Measurements from ENCODE around the gene NPNT. TPM values are rescaled to one million over a fixed set of nuclear protein-coding genes. Genes with fewer than 3 reads are reported as not detected.
"Not testable (repeated sequence)": the region's sequence is repeated elsewhere in the genome, so short reads cannot be mapped to it uniquely, and the experiment has no call there.

The NPNT gene
- not detected for total RNA-seq

- DNase-seq (no peak), ATAC-seq (peak; percentile 20)
- TF ChIP-seq, protein P1, sequence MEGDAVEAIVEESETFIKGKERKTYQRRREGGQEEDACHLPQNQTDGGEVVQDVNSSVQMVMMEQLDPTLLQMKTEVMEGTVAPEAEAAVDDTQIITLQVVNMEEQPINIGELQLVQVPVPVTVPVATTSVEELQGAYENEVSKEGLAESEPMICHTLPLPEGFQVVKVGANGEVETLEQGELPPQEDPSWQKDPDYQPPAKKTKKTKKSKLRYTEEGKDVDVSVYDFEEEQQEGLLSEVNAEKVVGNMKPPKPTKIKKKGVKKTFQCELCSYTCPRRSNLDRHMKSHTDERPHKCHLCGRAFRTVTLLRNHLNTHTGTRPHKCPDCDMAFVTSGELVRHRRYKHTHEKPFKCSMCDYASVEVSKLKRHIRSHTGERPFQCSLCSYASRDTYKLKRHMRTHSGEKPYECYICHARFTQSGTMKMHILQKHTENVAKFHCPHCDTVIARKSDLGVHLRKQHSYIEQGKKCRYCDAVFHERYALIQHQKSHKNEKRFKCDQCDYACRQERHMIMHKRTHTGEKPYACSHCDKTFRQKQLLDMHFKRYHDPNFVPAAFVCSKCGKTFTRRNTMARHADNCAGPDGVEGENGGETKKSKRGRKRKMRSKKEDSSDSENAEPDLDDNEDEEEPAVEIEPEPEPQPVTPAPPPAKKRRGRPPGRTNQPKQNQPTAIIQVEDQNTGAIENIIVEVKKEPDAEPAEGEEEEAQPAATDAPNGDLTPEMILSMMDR (IDR thresholded peaks at IDR 0.05) = no peak
- Mint-ChIP-seq H3K4me3 (peak within 1 kb of the TSS; percentile 31), H3K27me3 (peaks cover 56% of the 10 kb centered on the region), H3K36me3 (ENCODE audit: low read depth) (no peaks in the 10 kb centered on the region), H3K9me3 (no peaks in the 10 kb centered on the region), H3K4me1 (ENCODE audit: low read depth) (peaks cover 2% of the 10 kb centered on the region), H3K27ac (no peak within 1 kb of the TSS)
- intact Hi-C loops (cut with micrococcal nuclease) = no loop called here
- CTCF ChIA-PET = no interaction called here
- POLR2A ChIA-PET = no interaction called here
Measured at GRCh38 chr4:105894660-105895582, at the start of gene NPNT. TSS of gene NPNT (plus strand) at chr4:105895471. CDS start at chr4:105895653, 182 bp downstream.

DNA sequence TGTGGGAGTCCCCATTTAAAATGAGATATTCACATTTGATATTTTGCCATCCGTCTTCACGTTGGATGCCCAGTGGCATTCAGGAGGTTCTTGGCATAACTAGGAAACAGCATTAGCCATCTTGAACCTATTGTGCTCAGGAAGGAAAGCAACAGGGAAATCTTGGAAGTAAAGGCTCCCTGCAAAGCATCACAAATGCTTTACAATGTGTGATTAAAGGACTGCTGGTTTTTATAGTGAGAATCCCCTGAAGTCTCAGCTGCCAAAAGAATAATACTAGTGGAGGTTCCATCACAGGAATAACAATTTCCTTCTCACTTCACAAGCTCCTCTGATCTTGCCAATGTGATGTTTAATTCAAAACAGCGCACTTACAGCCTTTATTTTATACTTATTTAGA, 49.7 kb upstream of the NPNT start:
- Mint-ChIP-seq H3K9me3 (no peaks in the 10 kb centered on the region), H3K27me3 (no peaks in the 10 kb centered on the region), H3K27ac (no peak overlapping the region), H3K36me3 (ENCODE audit: low read depth) (peaks cover 10% of the 10 kb centered on the region), H3K4me3 (no peak overlapping the region), H3K4me1 (ENCODE audit: low read depth) (no peaks in the 10 kb centered on the region)
- POLR2A ChIA-PET = no interaction called here
- TF ChIP-seq, protein P1 (IDR thresholded peaks at IDR 0.05) = no peak
- CTCF ChIA-PET = no interaction called here
- ATAC-seq (no peak), DNase-seq (no peak)
- intact Hi-C loops (cut with micrococcal nuclease) = no loop called here

- H3K4me3 Mint-ChIP-seq; ATAC-seq; CTCF ChIA-PET; intact Hi-C loops (cut with micrococcal nuclease); H3K4me1 Mint-ChIP-seq (ENCODE audit: low read depth); H3K36me3 Mint-ChIP-seq (ENCODE audit: low read depth); H3K9me3 Mint-ChIP-seq; H3K27ac Mint-ChIP-seq; POLR2A ChIA-PET; DNase-seq; H3K27me3 Mint-ChIP-seq: not testable (repeated sequence)
Measured at GRCh38 chr4:105848359-105848758, 46.9 kb upstream of the NPNT start.

DNA sequence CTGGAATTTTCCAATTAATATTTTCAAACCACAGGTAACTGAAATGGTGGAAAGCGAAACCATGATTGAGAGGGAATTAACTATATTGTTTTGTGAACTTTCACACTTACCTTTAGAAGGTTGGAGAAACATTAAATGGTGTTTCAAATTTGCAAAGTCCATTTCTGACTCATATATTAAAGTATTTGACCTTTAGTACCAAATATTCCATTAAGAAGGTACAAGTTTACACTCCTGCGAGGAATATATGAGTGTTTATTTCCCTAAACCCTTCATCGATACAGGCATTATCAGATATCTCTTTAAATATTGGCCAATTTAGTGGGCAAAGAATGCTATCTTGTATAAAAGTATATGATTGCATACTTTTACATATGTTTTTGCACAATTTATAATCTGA, 44.1 kb upstream of the NPNT start:
- Mint-ChIP-seq H3K27ac (no peak overlapping the region), H3K9me3 (peaks cover 17% of the 10 kb centered on the region), H3K4me3 (no peak overlapping the region), H3K4me1 (ENCODE audit: low read depth) (no peaks in the 10 kb centered on the region), H3K27me3 (no peaks in the 10 kb centered on the region), H3K36me3 (ENCODE audit: low read depth) (peaks cover 14% of the 10 kb centered on the region)
- intact Hi-C loops (cut with micrococcal nuclease) = no loop called here
- no peak for DNase-seq
- ChIA-PET POLR2A (no interaction called here), CTCF (no interaction called here)
- TF ChIP-seq, protein P1 (IDR thresholded peaks at IDR 0.05) = no peak
- ATAC-seq = no peak

- H3K27ac Mint-ChIP-seq; intact Hi-C loops (cut with micrococcal nuclease); CTCF ChIA-PET: not testable (repeated sequence)
Measured at GRCh38 chr4:105852230-105852629, 43.0 kb upstream of the NPNT start.

DNA sequence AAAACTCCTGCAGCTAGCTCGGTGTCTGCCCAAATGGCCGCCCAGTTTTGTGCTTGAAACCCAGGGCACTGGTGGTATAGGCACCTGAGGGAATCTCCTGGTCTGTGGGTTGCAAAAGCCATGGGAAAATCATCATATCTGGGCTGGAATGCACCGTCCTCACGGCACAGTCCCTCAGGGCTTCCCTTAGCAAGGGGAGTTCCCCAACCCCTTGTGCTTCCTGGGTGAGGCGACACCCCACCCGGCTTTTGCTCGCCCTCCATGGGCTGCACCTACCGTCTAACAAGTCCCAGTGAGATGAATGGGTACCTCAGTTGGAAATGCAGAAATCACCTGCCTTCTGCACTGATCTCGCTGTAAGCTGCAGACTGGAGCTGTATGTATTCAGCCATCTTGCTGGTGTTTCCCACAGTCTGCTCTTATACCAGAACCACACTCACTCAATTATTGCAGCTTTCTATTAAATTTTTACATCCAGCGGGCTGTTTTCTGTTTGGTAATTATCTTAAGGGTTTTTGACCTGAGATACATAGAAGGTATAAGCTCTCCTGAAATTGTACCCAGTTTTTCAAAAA, 36.7 kb upstream of the NPNT start:
- TF ChIP-seq, protein P1 (IDR thresholded peaks at IDR 0.05) = no peak
- ATAC-seq (no peak), DNase-seq (no peak)
- Mint-ChIP-seq H3K4me3 (no peak overlapping the region), H3K27ac (no peak overlapping the region), H3K36me3 (ENCODE audit: low read depth) (peaks cover 23% of the 10 kb centered on the region), H3K27me3 (no peaks in the 10 kb centered on the region), H3K9me3 (peaks cover 36% of the 10 kb centered on the region), H3K4me1 (ENCODE audit: low read depth) (no peaks in the 10 kb centered on the region)
- intact Hi-C loops (cut with micrococcal nuclease) = no loop called here
- POLR2A ChIA-PET = no interaction called here
- CTCF ChIA-PET = interaction anchor here (0.7 kb wide), 1 partner anchor 87 kb away, joined by 4 read pairs; no protein-coding TSS in a partner anchor

More at GRCh38 chr4:105852230-105852629, 43.0 kb upstream of the NPNT start:
- H3K4me1 Mint-ChIP-seq (ENCODE audit: low read depth); H3K27me3 Mint-ChIP-seq; ATAC-seq; POLR2A ChIA-PET; H3K4me3 Mint-ChIP-seq; DNase-seq: not testable (repeated sequence)
- Mint-ChIP-seq H3K36me3 (ENCODE audit: low read depth) (peaks cover 21% of the 10 kb centered on the region), H3K9me3 (peaks cover 17% of the 10 kb centered on the region)

All from activated CD8-positive, alpha-beta T cell treated with anti-CD3 and anti-CD28 coated beads for 36 hours (primary cell).